Panc1 (cell line): ENCODE measurements around the gene DSCAM. TPM values are rescaled to one million over a fixed set of nuclear protein-coding genes. Genes with fewer than 3 reads are reported as not detected.

Experiments
- ATAC-seq: fragments of 200-7000 bp; cut with Tn5 transposase; 2 replicates; pipeline ENCODE4 v1.9.1; 2020; ENCODE audit warnings: mild to moderate bottlenecking, moderate library complexity
- BruUV-seq: library from RNA; stranded (reverse); fragments of 400-500 nt; replicated peaks from 2 replicates; lab custom pipeline; 2021; lab: Mats Ljungman, UMichigan
- CTCF ChIA-PET: fragments of 300-600 bp; sonication (Branson Sonifier 250); formaldehyde crosslinking; loops from one replicate; lab custom pipeline; 2022; ENCODE audit warnings: antibody characterized with exemption; lab: Charles Lee
- POLR2A ChIA-PET: fragments of 300-600 bp; sonication (Branson Sonifier 250); formaldehyde crosslinking; loops from one replicate; lab custom pipeline; 2022; ENCODE audit warnings: antibody characterized with exemption; lab: Charles Lee
- DNase-seq: peaks from one replicate; pipeline ENCODE4 v3.0.0-alpha.2; 2010; ENCODE audit warnings: low read depth, low spot score
- H3K27ac ChIP-seq: 2 replicates; pipeline ENCODE4 v1.5.1; 2011; ENCODE audit warnings: mild to moderate bottlenecking, low read length, inconsistent platforms
- H3K27me3 ChIP-seq: fragments of 200-500 bp; sonication (Bioruptor generic); 2 replicates; pipeline ENCODE4 v1.6.0; 2014; ENCODE audit warnings: low read length, inconsistent platforms; ENCODE audit not compliant: control insufficient read depth, insufficient read depth
- H3K36me3 ChIP-seq: fragments of 200-500 bp; sonication (Bioruptor generic); 2 replicates; pipeline ENCODE4 v1.5.1; 2014; ENCODE audit warnings: inconsistent platforms, mild to moderate bottlenecking, low read length, moderate library complexity; ENCODE audit not compliant: control insufficient read depth, insufficient read depth
- H3K4me1 ChIP-seq: 2 replicates; pipeline ENCODE4 v1.5.1; 2011; ENCODE audit warnings: inconsistent platforms, mild to moderate bottlenecking, low read length, moderate library complexity; ENCODE audit not compliant: control insufficient read depth, insufficient read depth
- H3K4me3 ChIP-seq, 2 experiments: 2 replicates each; pipeline ENCODE4 v1.5.1; 2011 to 2012; ENCODE audit warnings: low read depth in 2 of 2, low read length in 2 of 2, mild to moderate bottlenecking in 2 of 2, inconsistent platforms in 1 of 2, moderate library complexity in 1 of 2
- H3K9me3 ChIP-seq: fragments of 200-500 bp; sonication (Bioruptor generic); 2 replicates; pipeline ENCODE4 v1.5.1; 2014; ENCODE audit warnings: low read depth, mild to moderate bottlenecking, inconsistent platforms, low read length, moderate library complexity; ENCODE audit not compliant: control insufficient read depth, insufficient read depth
- POLR2AphosphoS5 ChIP-seq: IDR thresholded peaks from 2 replicates; pipeline ENCODE4 v1.6.1; 2012; ENCODE audit warnings: mild to moderate bottlenecking, low read depth, low read length, moderate library complexity
- SIN3A ChIP-seq: IDR thresholded peaks from 2 replicates; pipeline ENCODE4 v1.6.1; 2012; ENCODE audit warnings: low read depth, mild to moderate bottlenecking, low read length, moderate library complexity, borderline replicate concordance; ENCODE audit not compliant: insufficient read depth
- TCF7L2 ChIP-seq: IDR thresholded peaks from 2 replicates; pipeline ENCODE4 v1.6.1; 2011; ENCODE audit warnings: mild to moderate bottlenecking, low read depth, low read length, inconsistent platforms
- in situ Hi-C: cut with HindIII; loops from 2 replicates; pipeline ENCODE4 v1.10.0; 2016; ENCODE audit warnings: low sequenced_read_pairs, low pct_unique_long_range_greater_than_20kb
- intact Hi-C: fragments of 100-400 bp; cut with micrococcal nuclease; formaldehyde crosslinking; loops from one replicate; pipeline ENCODE4 v1.10.0; 2022; ENCODE audit not compliant: unreplicated experiment
- total RNA-seq: library from RNA; stranded (reverse); gene quantifications from one replicate; pipeline ENCODE4 v1.2.1, GENCODE V29; 2021; ENCODE audit not compliant: unreplicated experiment
- TF ChIP-seq, protein P1 (sequence below), 2 experiments: IDR thresholded peaks; 2 replicates each; pipeline ENCODE4 v1.6.1; 2011 to 2012; ENCODE audit warnings: low read depth in 2 of 2, control low read depth in 1 of 2, low read length in 1 of 2, mild to moderate bottlenecking in 1 of 2, moderate library complexity in 1 of 2; ENCODE audit not compliant: insufficient read depth in 1 of 2
- TF ChIP-seq, protein P2 (sequence below): fragments of 450-650 bp; IDR thresholded peaks from 2 replicates; pipeline ENCODE4 v1.5.1; 2017; ENCODE audit warnings: mild to moderate bottlenecking

DSCAM gene
- total RNA-seq, 1 experiment from 2014 or later, result not detected

DNA sequence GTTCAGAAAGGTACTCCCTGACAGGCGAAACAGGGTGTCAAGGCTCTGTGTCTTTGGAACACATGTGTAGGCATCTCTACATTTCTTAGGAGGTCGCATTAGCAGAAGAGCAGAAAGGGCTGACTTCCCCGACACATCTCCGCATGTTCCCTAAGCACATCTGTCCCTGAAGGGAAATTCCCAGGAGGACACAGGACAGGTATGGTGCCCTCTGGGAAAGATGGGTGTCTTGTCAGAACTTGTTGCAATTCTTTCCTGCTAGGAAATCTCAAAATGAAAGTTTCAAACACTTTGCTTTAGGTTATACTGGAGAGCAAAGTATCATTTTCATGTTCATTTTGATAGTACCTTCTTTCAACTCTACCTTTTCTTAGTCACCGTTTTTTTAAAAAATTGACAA is 2.0 kb downstream of the DSCAM start:
- intact Hi-C loops, result loop anchor here (5.0 to 10.0 kb wide), 2 partner anchors 220 to 378 kb away; no protein-coding TSS in a partner anchor
- H3K27ac ChIP-seq, result no peak overlapping the region
- TF ChIP-seq POLR2AphosphoS5, result no peak
- no peak for TF ChIP-seq SIN3A
- no peak for TF ChIP-seq TCF7L2
- TF ChIP-seq, protein P1, sequence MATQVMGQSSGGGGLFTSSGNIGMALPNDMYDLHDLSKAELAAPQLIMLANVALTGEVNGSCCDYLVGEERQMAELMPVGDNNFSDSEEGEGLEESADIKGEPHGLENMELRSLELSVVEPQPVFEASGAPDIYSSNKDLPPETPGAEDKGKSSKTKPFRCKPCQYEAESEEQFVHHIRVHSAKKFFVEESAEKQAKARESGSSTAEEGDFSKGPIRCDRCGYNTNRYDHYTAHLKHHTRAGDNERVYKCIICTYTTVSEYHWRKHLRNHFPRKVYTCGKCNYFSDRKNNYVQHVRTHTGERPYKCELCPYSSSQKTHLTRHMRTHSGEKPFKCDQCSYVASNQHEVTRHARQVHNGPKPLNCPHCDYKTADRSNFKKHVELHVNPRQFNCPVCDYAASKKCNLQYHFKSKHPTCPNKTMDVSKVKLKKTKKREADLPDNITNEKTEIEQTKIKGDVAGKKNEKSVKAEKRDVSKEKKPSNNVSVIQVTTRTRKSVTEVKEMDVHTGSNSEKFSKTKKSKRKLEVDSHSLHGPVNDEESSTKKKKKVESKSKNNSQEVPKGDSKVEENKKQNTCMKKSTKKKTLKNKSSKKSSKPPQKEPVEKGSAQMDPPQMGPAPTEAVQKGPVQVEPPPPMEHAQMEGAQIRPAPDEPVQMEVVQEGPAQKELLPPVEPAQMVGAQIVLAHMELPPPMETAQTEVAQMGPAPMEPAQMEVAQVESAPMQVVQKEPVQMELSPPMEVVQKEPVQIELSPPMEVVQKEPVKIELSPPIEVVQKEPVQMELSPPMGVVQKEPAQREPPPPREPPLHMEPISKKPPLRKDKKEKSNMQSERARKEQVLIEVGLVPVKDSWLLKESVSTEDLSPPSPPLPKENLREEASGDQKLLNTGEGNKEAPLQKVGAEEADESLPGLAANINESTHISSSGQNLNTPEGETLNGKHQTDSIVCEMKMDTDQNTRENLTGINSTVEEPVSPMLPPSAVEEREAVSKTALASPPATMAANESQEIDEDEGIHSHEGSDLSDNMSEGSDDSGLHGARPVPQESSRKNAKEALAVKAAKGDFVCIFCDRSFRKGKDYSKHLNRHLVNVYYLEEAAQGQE (IDR thresholded peaks at IDR 0.05; ENCODE audit: insufficient read depth in 1 of 2, low read depth in 2 of 2, low read length in 1 of 2), result no peak
- TF ChIP-seq, protein P2, sequence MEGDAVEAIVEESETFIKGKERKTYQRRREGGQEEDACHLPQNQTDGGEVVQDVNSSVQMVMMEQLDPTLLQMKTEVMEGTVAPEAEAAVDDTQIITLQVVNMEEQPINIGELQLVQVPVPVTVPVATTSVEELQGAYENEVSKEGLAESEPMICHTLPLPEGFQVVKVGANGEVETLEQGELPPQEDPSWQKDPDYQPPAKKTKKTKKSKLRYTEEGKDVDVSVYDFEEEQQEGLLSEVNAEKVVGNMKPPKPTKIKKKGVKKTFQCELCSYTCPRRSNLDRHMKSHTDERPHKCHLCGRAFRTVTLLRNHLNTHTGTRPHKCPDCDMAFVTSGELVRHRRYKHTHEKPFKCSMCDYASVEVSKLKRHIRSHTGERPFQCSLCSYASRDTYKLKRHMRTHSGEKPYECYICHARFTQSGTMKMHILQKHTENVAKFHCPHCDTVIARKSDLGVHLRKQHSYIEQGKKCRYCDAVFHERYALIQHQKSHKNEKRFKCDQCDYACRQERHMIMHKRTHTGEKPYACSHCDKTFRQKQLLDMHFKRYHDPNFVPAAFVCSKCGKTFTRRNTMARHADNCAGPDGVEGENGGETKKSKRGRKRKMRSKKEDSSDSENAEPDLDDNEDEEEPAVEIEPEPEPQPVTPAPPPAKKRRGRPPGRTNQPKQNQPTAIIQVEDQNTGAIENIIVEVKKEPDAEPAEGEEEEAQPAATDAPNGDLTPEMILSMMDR, result no peak
- ATAC-seq, result no peak
- no peak for DNase-seq
- in situ Hi-C loops, result no loop called here
- H3K36me3 ChIP-seq, result no peaks in the 10 kb centered on the region
- H3K27me3 ChIP-seq, result peaks cover 19% of the 10 kb centered on the region
- no peak overlapping the region for H3K4me3 ChIP-seq
- no TSS peak for BruUV-seq
- H3K9me3 ChIP-seq, result no peaks in the 10 kb centered on the region
- CTCF ChIA-PET, result no interaction called here
- POLR2A ChIA-PET, result no interaction called here
- no peaks in the 10 kb centered on the region for H3K4me1 ChIP-seq

DNA sequence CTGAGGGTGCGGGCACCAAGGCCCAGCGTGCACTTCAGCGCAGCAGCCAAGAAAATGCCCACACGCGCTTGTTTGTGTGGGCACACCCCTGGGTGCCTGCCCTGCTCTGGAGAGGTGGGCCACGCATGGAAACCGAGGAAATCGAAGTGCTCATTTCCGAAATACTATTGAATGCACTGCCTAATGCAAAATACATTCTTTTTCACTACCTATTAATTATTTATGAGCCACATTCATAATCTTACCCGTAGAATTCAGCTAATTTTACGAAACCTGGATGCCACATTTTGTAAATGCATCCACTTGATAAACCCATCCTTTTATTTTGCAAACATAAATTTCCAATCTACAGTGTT is 4.8 kb downstream of the DSCAM start:
- no TSS peak for BruUV-seq
- TF ChIP-seq SIN3A (no peak), TCF7L2 (no peak), POLR2AphosphoS5 (no peak)
- TF ChIP-seq, protein P2, result peak; percentile 48; the same call in 1 of the 2 replicates
- TF ChIP-seq, protein P1 (IDR thresholded peaks at IDR 0.05; ENCODE audit: insufficient read depth in 1 of 2, low read depth in 2 of 2, low read length in 1 of 2), result no peak
- H3K27me3 ChIP-seq, result peaks cover 23% of the 10 kb centered on the region
- no peaks in the 10 kb centered on the region for H3K4me1 ChIP-seq
- no peak for ATAC-seq
- DNase-seq, result no peak
- H3K27ac ChIP-seq, result no peak overlapping the region
- peak overlapping the region in 1 of 2 experiments; percentile 43; a peak in 1 of 4 replicates for H3K4me3 ChIP-seq
- ChIA-PET POLR2A (no interaction called here), CTCF (no interaction called here)
- in situ Hi-C loops (no loop called here), intact Hi-C loops (loop anchor here (5.0 to 10.0 kb wide), 2 partner anchors 223 to 375 kb away; no protein-coding TSS in a partner anchor)
- no peaks in the 10 kb centered on the region for H3K9me3 ChIP-seq
- H3K36me3 ChIP-seq, result no peaks in the 10 kb centered on the region
